Endothelial cell of umbilical vein (primary cell): ENCODE measurements around the gene BCR. TPM values are rescaled to one million over a fixed set of nuclear protein-coding genes. Genes with fewer than 3 reads are reported as not detected.

Experiments used
- BruUV-seq: library from RNA; stranded (reverse); fragments of 400-500 nt; replicated peaks from 2 replicates; lab custom pipeline; 2021; lab: Mats Ljungman, UMichigan
- CTCF ChIA-PET: fragments of 300-600, 350-600 bp; sonication (Branson Sonifier 250); formaldehyde crosslinking; loops from one replicate; lab custom pipeline; 2021; ENCODE audit warnings: antibody characterized with exemption, inconsistent platforms; lab: Charles Lee
- POLR2A ChIA-PET: fragments of 300-600, 350-600 bp; sonication (Branson Sonifier 250); formaldehyde crosslinking; loops from one replicate; lab custom pipeline; 2021; ENCODE audit warnings: antibody characterized with exemption, inconsistent platforms; lab: Charles Lee
- DNase-seq: peaks from one replicate; pipeline ENCODE4 v3.0.0-alpha.2; 2011; ENCODE audit warnings: low read depth, low spot score
- FAIRE-seq: peaks from 2 replicates; lab custom pipeline; 2011; peaks lifted over from hg19 to GRCh38; lab: Jason Lieb, UNC
- H2AFZ ChIP-seq: 2 replicates; pipeline ENCODE4 v1.6.0; 2012; ENCODE audit warnings: low read depth, low read length, control low read depth, inconsistent platforms
- H3K27ac ChIP-seq: 2 replicates; pipeline ENCODE4 v1.5.1; 2011; ENCODE audit warnings: low read depth, mild to moderate bottlenecking, control low read depth, low read length, moderate library complexity; ENCODE audit not compliant: insufficient read depth
- H3K27me3 ChIP-seq, 2 experiments: 2 replicates each; pipeline versions ENCODE4 v1.6.0 to v1.6.1; 2011; ENCODE audit warnings: low read length in 2 of 2, mixed read lengths in 1 of 2; ENCODE audit not compliant: control insufficient read depth in 2 of 2, insufficient read depth in 2 of 2
- H3K36me3 ChIP-seq, 2 experiments: 2 replicates in 1 of 2; 3 replicates in 1 of 2; pipeline ENCODE4 v1.5.1; 2011; ENCODE audit warnings: low read length in 2 of 2, mild to moderate bottlenecking in 1 of 2, moderate library complexity in 1 of 2; ENCODE audit not compliant: control insufficient read depth in 2 of 2, insufficient read depth in 2 of 2; ENCODE audit errors: extremely low read depth in 1 of 2
- H3K4me1 ChIP-seq: 3 replicates; pipeline ENCODE4 v1.5.1; 2011; ENCODE audit warnings: mild to moderate bottlenecking, low read length; ENCODE audit not compliant: control insufficient read depth, insufficient read depth; ENCODE audit errors: extremely low read depth
- H3K4me2 ChIP-seq: 2 replicates; pipeline ENCODE4 v1.6.1; 2011; ENCODE audit warnings: low read length, control low read depth, mixed read lengths; ENCODE audit not compliant: insufficient read depth
- H3K4me3 ChIP-seq, 3 experiments: fragments of 200-600 bp in 1 of 3; sonication (generic), shearing (Covaris generic) in 1 of 3; replicated peaks in 1 of 3; 2 replicates each; pipeline ENCODE4 v1.5.1; 2011 to 2016; ENCODE audit warnings: control low read depth in 3 of 3, low read length in 3 of 3, mild to moderate bottlenecking in 2 of 3, inconsistent platforms in 1 of 3, low read depth in 1 of 3, moderate library complexity in 1 of 3; ENCODE audit not compliant: insufficient read depth in 1 of 3
- H3K79me2 ChIP-seq: 2 replicates; pipeline ENCODE4 v1.6.0; 2012; ENCODE audit warnings: low read length, inconsistent platforms; ENCODE audit not compliant: control insufficient read depth, insufficient read depth
- H3K9ac ChIP-seq: replicated peaks from 2 replicates; pipeline ENCODE3; 2011; ENCODE audit warnings: low read length, control low read depth; ENCODE audit not compliant: insufficient read depth; ENCODE audit errors: extremely low read depth
- H3K9me1 ChIP-seq: replicated peaks from 3 replicates; pipeline ENCODE4 v1.6.0; 2011; ENCODE audit warnings: mild to moderate bottlenecking, low read length; ENCODE audit not compliant: control insufficient read depth, insufficient read depth; ENCODE audit errors: extremely low read depth
- H3K9me3 ChIP-seq: replicated peaks from 2 replicates; pipeline ENCODE4 v1.5.1; 2012; ENCODE audit warnings: low read length, inconsistent platforms; ENCODE audit not compliant: control insufficient read depth, insufficient read depth
- H4K20me1 ChIP-seq: replicated peaks from 2 replicates; pipeline ENCODE3; 2011; ENCODE audit warnings: mild to moderate bottlenecking, low read length; ENCODE audit not compliant: control insufficient read depth, insufficient read depth; ENCODE audit errors: extremely low read depth
- EZH2 ChIP-seq: IDR thresholded peaks from 2 replicates; pipeline ENCODE4 v1.6.1; 2012; ENCODE audit warnings: borderline replicate concordance, low read depth, mild to moderate bottlenecking, moderate library complexity, low read length, inconsistent platforms; ENCODE audit not compliant: severe bottlenecking
- FOS ChIP-seq: IDR thresholded peaks from 2 replicates; pipeline ENCODE4 v1.6.1; 2011; ENCODE audit warnings: mild to moderate bottlenecking, low read length, moderate library complexity, borderline replicate concordance; ENCODE audit not compliant: insufficient read depth
- GATA2 ChIP-seq: IDR thresholded peaks from 2 replicates; pipeline ENCODE4 v1.7.0; 2011; ENCODE audit warnings: low read depth, mild to moderate bottlenecking, moderate library complexity, mixed read lengths, low read length; ENCODE audit not compliant: insufficient read length, insufficient read depth
- JUN ChIP-seq: IDR thresholded peaks from 2 replicates; pipeline ENCODE4 v1.6.1; 2011; ENCODE audit warnings: borderline replicate concordance, low read depth; ENCODE audit not compliant: insufficient read length, insufficient read depth
- MAX ChIP-seq: IDR thresholded peaks from 2 replicates; pipeline ENCODE4 v1.6.1; 2011; ENCODE audit not compliant: insufficient read depth, insufficient read length
- MYC ChIP-seq: IDR thresholded peaks from one replicate; pipeline ENCODE4 v1.6.1; 2011; ENCODE audit warnings: mild to moderate bottlenecking, low read depth, low read length
- POLR2A ChIP-seq: IDR thresholded peaks from 2 replicates; pipeline ENCODE4 v1.6.1; 2012; ENCODE audit warnings: low read depth, mild to moderate bottlenecking, control low read depth, low read length
- POLR2AphosphoS5 ChIP-seq: IDR thresholded peaks from 2 replicates; pipeline ENCODE4 v1.6.1; 2012; ENCODE audit warnings: low read depth, mild to moderate bottlenecking, control low read depth, low read length, moderate library complexity; ENCODE audit not compliant: insufficient read depth
- dilution Hi-C: fragments of 300-500 bp; cut with MboI; formaldehyde crosslinking; loops from one replicate; pipeline ENCODE4 v1.15.0; 2019; ENCODE audit warnings: low sequenced_read_pairs; ENCODE audit not compliant: extremely low pct_ligation_motif_present
- intact Hi-C: fragments of 100-400 bp; cut with micrococcal nuclease; formaldehyde crosslinking; loops from one replicate; pipeline ENCODE4 v1.10.0; 2022
- polyA plus RNA-seq, 4 experiments: library from polyadenylated mRNA; depleted of rRNA in 3 of 4; stranded (reverse) in 3 of 4; unstranded in 1 of 4; fragments of >200 nt; gene quantifications; 2 replicates each; pipeline versions ENCODE4 v1.2.1 to v1.2.3, GENCODE V29; 2011 to 2012; ENCODE audit warnings: missing spikeins in 1 of 4
- total RNA-seq: library from RNA; stranded (reverse); gene quantifications from 2 replicates; pipeline ENCODE4 v1.2.3, GENCODE V29; 2021
- TF ChIP-seq, protein P1 (sequence below), 2 donors: IDR thresholded peaks; 1 replicate in 1 of 2; 2 replicates in 1 of 2; pipeline ENCODE4 v1.5.1; 2011; ENCODE audit warnings: low read length in 2 of 2, mild to moderate bottlenecking in 2 of 2, moderate library complexity in 2 of 2, control low read depth in 1 of 2, inconsistent platforms in 1 of 2, low read depth in 1 of 2; ENCODE audit not compliant: insufficient read depth in 1 of 2; ENCODE audit errors: extremely low read depth in 1 of 2

BCR gene
- total and polyA plus RNA-seq, 2 donors (not counting 3 experiments of a cell fraction or from before 2014, with no cell fraction given): 129 to 141 TPM

- Histone ChIP-seq H4K20me1 (peaks cover 16% of the 10 kb centered on the region), H3K27me3 (no peaks in the 10 kb centered on the region), H3K4me3 (no peak overlapping the region), H3K9me1 (no peaks in the 10 kb centered on the region), H3K9ac (no peak overlapping the region), H3K4me2 (no peak overlapping the region), H2AFZ (no peak overlapping the region), H3K79me2 (peaks cover 95% of the 10 kb centered on the region), H3K9me3 (no peaks in the 10 kb centered on the region), H3K27ac (no peak overlapping the region), H3K4me1 (peaks cover 31% of the 10 kb centered on the region), H3K36me3 (peaks cover 3 to 4% of the 10 kb centered on the region in 2 experiments)
- ChIA-PET CTCF (interaction anchor here (1.6 kb wide), 1 partner anchor 86 kb away, joined by 4 read pairs; no protein-coding TSS in a partner anchor), POLR2A (no interaction called here)
- intact Hi-C loops: no loop called here
- FAIRE-seq: no peak
- dilution Hi-C loops: no loop called here
- BruUV-seq: no TSS peak
- no peak for DNase-seq
- TF ChIP-seq EZH2 (no peak), JUN (no peak), GATA2 (no peak), POLR2AphosphoS5 (no peak), MYC (no peak), POLR2A (no peak), MAX (no peak), FOS (no peak)
- TF ChIP-seq, protein P1, sequence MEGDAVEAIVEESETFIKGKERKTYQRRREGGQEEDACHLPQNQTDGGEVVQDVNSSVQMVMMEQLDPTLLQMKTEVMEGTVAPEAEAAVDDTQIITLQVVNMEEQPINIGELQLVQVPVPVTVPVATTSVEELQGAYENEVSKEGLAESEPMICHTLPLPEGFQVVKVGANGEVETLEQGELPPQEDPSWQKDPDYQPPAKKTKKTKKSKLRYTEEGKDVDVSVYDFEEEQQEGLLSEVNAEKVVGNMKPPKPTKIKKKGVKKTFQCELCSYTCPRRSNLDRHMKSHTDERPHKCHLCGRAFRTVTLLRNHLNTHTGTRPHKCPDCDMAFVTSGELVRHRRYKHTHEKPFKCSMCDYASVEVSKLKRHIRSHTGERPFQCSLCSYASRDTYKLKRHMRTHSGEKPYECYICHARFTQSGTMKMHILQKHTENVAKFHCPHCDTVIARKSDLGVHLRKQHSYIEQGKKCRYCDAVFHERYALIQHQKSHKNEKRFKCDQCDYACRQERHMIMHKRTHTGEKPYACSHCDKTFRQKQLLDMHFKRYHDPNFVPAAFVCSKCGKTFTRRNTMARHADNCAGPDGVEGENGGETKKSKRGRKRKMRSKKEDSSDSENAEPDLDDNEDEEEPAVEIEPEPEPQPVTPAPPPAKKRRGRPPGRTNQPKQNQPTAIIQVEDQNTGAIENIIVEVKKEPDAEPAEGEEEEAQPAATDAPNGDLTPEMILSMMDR (IDR thresholded peaks at IDR 0.05; ENCODE audit: extremely low read depth in 1 of 2, insufficient read depth in 1 of 2, low read depth in 1 of 2, low read length in 2 of 2): no peak
Observed at GRCh38 chr22:23196165-23196564, 15.9 kb downstream of the BCR start.
